GM12875 (cell line): Measurements from ENCODE around the gene THOC7.

ENCODE experiments used
- H3K4me3 ChIP-seq: one replicate; pipeline ENCODE4 v1.5.1; 2011; ENCODE audit warnings: low read depth, low read length, control low read depth
- CTCF ChIP-seq: IDR thresholded peaks from 2 replicates; pipeline ENCODE4 v1.5.1; 2011; ENCODE audit warnings: low read depth, mild to moderate bottlenecking, control low read depth, inconsistent platforms, low read length, moderate library complexity, borderline replicate concordance; ENCODE audit not compliant: insufficient read depth

Gene THOC7

DNA sequence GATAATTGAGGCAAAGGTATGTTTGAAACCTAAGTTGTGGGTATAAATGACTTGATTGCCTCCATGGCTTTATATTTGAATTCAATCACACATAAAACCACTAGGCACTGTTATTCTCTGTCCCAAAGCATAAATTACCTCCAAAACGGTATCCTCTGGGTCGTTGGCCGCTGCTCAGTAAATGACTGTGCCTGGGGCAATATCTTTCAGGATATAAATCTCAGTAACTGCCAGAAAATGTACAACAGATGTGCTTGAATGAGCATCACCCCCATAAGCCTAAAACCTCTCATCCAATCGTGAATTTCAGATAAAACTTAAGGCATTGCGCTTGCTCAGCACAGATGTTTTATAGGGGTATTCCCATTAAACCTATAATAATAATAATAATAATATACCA, 63.5 kb downstream of the THOC7 start:
- no peak overlapping the region for H3K4me3 ChIP-seq
- no peak for TF ChIP-seq CTCF

DNA sequence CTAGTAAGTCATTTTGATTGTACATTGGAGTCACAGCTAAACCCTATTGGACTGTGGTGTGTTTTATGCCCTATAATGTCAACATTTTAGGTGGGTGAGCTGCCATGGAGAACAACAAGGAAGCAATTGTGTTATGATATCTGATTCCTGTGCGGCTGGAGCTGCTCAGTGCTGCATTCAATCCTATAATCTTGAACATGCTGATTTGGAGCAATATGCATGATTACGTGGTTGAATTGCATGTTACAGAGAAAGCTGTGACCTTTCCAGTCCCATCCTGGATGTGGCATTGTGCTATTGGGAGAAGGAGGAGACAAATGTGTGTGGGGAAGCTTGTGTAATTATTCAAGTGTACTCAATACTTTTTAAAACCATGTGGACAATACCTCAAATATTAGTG, 64.7 kb downstream of the THOC7 start:
- H3K4me3 ChIP-seq, result no peak overlapping the region
- no peak for TF ChIP-seq CTCF

DNA sequence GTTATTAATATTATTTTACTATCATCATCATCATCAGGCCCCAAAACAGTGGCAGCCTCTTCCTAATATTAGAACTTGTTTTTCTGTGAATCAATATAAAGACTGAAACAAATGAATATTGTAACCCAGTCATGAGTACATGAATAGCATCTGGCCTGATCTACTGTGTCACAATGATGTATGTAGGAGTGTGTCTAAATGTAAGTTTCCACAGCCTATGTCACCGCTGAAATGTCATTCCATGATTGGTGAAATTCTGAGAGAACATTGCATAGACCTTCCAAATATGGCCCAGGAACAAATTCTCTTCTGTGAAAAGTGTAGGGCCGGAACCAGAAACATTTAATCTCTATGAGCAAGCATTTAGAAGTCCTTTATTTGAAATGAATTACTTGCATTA, 65.1 kb downstream of the THOC7 start:
- no peak for TF ChIP-seq CTCF
- H3K4me3 ChIP-seq, result no peak overlapping the region

GRCh38 chr3:63795438-63795837, 68.2 kb downstream of the THOC7 start:
- TF ChIP-seq CTCF, result no peak
- no peak overlapping the region for H3K4me3 ChIP-seq

DNA sequence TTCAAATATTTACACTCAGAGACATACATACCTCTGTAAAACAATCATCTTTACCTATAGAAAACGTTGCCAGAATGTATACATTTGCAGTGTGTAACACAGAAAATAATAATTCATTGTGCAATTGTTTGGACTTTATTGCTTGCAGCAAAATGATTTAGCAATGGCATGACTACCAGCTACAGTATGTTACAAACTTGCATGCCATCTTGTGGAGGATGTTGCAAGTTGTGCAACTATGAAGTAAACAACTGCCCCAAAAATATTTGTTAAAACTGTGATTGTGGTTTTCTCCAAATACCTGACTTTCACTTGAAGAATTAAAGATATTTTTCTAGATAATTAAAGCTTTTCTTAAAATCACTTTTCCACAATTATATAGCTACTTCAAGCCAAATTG, 71.6 kb downstream of the THOC7 start:
- TF ChIP-seq CTCF, result 0 out of 2 replicates have a peak, but pooled peaks have one; percentile 6
- H3K4me3 ChIP-seq, result no peak overlapping the region
